NAMALWA (cell line): ENCODE results near the gene SYNJ2.

ENCODE experiments used
- DNase-seq: peaks from one replicate; pipeline ENCODE4 v3.0.0-alpha.2; 2015; ENCODE audit warnings: low spot score

The SYNJ2 gene

GRCh38 chr6:158040804-158041347 lies 59.2 kb downstream of the SYNJ2 start:
- no peak for DNase-seq

- DNase-seq, result no peak
Measured at GRCh38 chr6:158041370-158041769, 59.7 kb downstream of the SYNJ2 start.

GRCh38 chr6:158041788-158042187 lies 60.1 kb downstream of the SYNJ2 start:
- DNase-seq, result no peak

GRCh38 chr6:158042245-158042798 lies 60.7 kb downstream of the SYNJ2 start:
- DNase-seq, result no peak

GRCh38 chr6:158043008-158043407 lies 61.3 kb downstream of the SYNJ2 start:
- no peak for DNase-seq

GRCh38 chr6:158043586-158044524 lies 62.2 kb downstream of the SYNJ2 start:
- no peak for DNase-seq

GRCh38 chr6:158044525-158044888 lies 62.8 kb downstream of the SYNJ2 start:
- no peak for DNase-seq

- no peak for DNase-seq
Measured at GRCh38 chr6:158046201-158047126, 64.8 kb downstream of the SYNJ2 start.

GRCh38 chr6:158047127-158047518 lies 65.5 kb downstream of the SYNJ2 start:
- no peak for DNase-seq

GRCh38 chr6:158047563-158048323 lies 66.1 kb downstream of the SYNJ2 start:
- no peak for DNase-seq

GRCh38 chr6:158048589-158048988 lies 66.9 kb downstream of the SYNJ2 start:
- DNase-seq, result no peak

GRCh38 chr6:158049055-158050028 lies 67.7 kb downstream of the SYNJ2 start:
- no peak for DNase-seq

- no peak for DNase-seq
Measured at GRCh38 chr6:158050107-158050735, 68.6 kb downstream of the SYNJ2 start.

GRCh38 chr6:158050955-158051354 lies 69.3 kb downstream of the SYNJ2 start:
- no peak for DNase-seq

- DNase-seq, result no peak
Measured at GRCh38 chr6:158051968-158052367, 70.3 kb downstream of the SYNJ2 start.

- DNase-seq, result no peak
Measured at GRCh38 chr6:158053377-158054313, 72.0 kb downstream of the SYNJ2 start.

- no peak for DNase-seq
Measured at GRCh38 chr6:158056355-158056754, 74.7 kb downstream of the SYNJ2 start.

GRCh38 chr6:158056804-158057203 lies 75.1 kb downstream of the SYNJ2 start:
- no peak for DNase-seq
